ENCODE data around the gene TMEM63B.
"Not testable (repeated sequence)": the region's sequence is repeated elsewhere in the genome, so short reads cannot be mapped to it uniquely, and the experiment has no call there.

TMEM63B gene

DNA sequence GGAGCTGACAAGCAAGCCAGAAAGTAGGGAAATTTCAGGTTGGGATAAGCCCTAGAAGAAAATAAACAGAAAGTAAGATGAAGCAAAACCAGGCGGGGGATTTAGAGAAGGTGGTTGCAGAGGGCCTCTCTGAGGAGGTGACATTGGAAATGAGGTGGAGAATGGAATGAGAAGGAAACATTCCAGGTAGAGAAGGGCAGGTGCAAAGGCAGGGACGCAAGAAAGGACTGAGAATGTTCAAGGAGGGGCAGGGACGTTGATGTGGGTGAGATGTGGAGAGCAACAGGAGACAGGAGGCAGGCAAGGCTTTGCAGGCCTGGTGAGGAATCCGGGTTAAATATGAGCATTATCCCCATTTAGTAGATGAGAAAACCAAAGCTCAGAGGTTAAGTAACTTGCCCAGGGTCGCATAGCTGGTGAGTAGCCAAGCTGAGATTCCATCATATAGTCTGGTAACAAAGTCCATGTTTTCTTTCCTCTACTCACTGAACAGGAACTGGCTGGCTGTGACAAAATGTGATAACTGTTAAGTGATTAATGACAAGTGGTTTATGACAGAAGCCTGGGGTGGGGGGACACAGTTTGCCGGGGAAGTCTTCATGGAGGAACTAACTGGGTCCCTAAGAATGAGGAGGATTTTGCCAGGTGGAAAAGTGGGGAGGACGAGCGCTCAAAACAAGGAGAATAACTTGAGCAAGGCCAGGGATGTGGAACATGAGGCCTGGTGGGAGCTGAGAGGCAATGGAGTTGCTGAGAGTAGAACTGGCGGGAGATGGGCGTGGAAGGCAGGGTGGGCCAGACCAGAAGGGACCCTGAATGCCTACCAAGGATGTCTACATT is 32.7 kb upstream of the TMEM63B start:
- no peak for DNase-seq

- not testable (repeated sequence) for DNase-seq
These were observed 32.1 kb upstream of the TMEM63B start for GRCh38 chr6:44095243-44095623.

DNA sequence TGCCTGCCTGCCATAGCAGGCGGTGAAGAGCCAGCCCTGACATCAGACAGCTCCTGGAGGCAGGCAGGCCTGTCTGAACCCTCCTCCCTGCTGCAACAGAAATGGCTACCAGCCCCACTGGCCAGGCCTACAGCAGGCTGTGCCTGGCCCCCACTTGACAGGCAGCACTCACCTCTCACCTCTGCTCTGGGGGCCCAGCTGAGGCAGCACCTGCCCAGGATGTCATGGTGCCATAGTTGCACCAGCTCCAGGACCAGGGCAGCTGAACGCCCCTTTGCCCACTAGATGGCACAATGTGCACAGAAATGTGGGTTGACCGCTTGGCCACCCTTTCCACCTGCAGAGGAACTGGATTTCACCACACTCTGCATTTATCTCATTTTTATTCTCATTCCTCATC is 30.7 kb upstream of the TMEM63B start:
- peak; percentile 48 for DNase-seq

DNA sequence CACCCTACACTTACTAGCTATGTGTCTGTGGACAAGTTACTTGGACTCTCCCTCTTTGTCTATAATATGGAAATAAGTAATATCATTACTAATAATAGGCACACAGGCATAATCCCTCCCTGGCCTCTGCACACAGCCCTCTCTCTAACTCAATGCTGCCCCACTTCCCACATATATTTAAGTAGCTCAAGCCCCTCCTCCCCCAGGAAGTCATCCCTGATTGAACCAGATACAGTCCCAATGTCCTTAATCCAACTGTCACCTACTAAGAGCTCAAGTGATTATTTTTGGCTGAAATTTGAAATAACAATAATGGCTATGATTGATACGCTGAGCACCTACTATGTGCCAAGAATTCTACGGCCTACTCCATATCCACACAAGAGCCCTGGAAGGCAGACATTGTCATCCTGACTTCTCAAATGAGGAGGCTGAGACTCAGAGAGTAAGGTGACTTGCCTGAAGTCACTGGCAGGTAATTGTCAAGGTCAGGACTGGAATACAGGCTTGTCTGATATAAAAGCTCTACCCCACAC is 29.5 kb upstream of the TMEM63B start:
- no peak for DNase-seq

DNA sequence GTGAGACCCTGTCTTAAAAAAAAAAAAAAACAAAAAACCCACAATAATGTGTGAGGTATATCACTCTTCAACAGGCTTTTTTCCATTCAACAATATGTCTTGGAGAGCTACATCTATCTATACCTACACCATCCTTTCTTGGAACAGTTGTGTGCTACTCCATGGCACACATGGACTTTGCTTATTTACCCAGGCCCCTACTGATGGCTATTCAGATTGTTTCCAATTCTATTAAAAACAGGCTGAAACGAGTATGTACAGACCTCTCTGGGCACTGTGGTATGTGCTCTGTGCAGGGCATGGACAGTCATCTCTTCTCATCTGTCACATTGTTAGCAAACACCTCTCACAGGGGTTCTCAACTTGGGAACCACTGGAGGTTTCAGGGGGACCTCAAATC is 28.2 kb upstream of the TMEM63B start:
- no peak for DNase-seq

DNA sequence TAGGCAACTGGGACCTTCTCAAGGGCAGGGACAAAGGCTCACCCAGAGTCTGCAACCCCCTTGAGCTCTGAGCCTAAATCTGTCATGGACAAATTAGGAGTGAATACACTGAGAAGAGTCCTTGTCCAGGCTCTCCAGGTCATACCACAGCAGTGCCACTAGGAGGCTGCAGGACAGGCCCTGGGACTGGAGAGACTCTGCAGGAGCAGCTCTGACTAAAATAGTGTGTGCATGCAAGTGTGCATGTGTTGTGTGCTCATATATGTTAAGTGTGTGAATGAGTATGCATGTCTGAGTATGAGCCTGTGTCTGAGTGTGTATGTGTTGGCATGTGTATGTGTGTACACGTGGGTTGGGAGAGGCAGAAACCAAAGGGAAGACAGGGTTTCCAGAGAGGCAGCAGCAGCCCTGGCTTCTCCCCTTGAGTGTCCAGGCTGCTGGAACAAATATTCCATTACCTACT is 27.2 kb upstream of the TMEM63B start:
- no peak for DNase-seq

- no peak for DNase-seq
These were observed 25.5 kb upstream of the TMEM63B start for GRCh38 chr6:44101832-44102231.

GRCh38 chr6:44102527-44102926 is 24.8 kb upstream of the TMEM63B start:
- DNase-seq, result no peak

DNA sequence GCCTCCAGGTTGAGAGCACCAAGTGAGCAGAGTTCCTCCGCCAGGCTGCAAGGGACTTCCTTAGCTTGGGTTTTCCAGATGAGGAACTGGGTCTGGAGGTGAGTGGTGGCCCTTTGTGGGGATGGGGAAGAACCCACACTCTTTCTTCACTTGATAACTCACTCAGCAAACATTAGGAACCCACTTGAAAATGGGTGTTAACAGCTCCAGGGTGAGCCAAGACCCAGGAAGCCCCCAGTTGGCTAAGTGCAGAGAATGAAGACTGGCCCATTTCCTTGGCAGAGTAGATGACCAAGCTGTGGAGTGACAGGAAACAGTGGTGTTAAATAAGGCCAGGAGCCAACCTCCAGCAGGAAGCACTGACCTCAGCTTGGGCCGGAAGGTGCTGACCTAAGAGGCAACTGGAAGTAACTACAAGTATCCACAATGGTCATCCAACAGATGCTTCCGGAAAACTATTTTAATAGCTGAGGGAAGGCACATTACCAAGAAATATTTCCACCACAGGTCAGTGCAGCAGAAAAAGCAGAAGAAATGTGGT is 22.8 kb upstream of the TMEM63B start:
- no peak for DNase-seq

- DNase-seq, result no peak
These were observed 22.2 kb upstream of the TMEM63B start for GRCh38 chr6:44105146-44105545.

DNA sequence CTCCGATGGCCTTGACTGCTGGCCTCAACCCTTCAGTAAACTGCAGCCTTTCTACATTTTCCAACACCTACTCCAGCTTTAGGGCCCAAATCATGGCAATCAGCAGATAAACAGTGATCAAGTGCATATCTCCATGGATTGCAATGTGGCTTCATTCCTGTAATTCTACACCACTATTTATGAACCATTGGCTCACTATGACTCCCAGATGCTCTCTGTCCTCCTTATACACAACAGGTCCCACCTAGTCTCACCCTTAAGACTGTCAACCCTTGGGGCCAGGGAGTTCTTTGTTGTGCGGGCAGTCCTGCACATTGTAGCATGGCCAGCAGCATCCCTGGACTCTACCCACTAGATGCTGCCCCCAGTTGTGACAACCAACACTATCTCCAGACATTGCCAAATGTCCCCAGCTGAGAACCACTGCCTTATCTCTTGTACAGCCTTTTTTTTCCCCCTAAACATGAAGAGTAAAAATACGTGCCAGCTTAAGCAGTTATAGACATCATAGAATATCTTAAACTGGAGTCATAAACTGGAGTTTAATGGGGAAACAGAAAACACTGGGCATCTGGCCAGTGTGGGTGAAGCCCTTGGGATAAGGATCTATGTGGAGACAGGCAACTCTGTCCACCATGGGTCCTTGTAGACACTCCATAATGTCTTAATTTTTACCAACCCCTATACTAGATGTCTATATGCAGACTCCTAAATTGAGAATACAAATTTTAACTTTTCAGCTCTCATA is 21.2 kb upstream of the TMEM63B start:
- DNase-seq, result no peak

GRCh38 chr6:44107017-44107416 is 20.3 kb upstream of the TMEM63B start:
- no peak for DNase-seq

- DNase-seq, result no peak
These were observed 18.9 kb upstream of the TMEM63B start for GRCh38 chr6:44108471-44108870.

GRCh38 chr6:44109212-44109611 is 18.1 kb upstream of the TMEM63B start:
- DNase-seq, result no peak

GRCh38 chr6:44110005-44110676 is 17.2 kb upstream of the TMEM63B start:
- DNase-seq, result no peak

GRCh38 chr6:44110966-44111365 is 16.4 kb upstream of the TMEM63B start:
- DNase-seq, result no peak

DNA sequence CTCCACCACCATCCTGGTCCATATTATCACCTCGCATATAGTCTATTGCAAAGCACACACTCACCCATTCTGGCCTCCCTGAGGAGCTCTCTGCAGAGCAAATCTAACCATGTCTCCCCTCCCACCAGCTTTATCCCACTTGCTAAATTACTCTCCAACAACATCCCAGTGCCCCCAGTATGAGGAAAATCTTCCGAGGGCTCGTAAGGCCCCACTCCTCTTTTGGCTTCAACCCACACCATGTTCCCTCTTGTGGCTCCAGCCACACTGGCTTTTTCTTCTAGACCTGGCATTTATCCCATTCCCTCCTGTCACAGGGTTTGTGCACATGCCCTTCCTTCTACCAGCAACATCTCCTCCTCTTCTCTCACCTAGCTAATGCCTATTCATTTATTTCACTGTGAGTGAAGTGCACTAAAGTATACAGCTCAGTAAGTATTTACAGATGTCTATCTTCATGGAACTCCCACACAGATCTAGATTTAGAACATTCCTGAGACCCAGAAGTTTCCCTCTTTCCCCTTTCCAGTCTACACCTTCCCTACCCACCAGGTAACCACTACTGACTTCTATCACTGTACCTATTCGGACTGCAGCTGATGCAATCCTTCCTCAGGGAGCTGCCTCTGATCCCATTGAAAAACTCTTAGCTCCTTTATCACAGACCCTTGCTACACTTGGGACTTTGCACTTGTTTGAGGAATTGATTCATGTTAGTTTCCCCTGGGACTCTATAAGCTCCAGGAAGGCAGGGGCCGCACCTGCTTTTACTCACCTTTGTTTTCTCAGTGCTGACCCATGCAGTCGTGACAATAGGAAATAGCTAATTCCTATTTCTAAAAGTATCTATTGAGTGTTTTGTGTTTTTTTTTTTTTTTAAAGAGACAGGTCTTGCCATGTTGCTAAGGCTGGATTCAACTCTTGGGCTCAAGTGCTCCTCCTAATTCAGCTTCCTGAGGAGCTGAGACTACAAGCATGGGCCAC is 15.6 kb upstream of the TMEM63B start:
- no peak for DNase-seq

GRCh38 chr6:44113414-44113813 is 13.9 kb upstream of the TMEM63B start:
- no peak for DNase-seq

GRCh38 chr6:44115866-44116265 is 11.5 kb upstream of the TMEM63B start:
- DNase-seq, result no peak

DNA sequence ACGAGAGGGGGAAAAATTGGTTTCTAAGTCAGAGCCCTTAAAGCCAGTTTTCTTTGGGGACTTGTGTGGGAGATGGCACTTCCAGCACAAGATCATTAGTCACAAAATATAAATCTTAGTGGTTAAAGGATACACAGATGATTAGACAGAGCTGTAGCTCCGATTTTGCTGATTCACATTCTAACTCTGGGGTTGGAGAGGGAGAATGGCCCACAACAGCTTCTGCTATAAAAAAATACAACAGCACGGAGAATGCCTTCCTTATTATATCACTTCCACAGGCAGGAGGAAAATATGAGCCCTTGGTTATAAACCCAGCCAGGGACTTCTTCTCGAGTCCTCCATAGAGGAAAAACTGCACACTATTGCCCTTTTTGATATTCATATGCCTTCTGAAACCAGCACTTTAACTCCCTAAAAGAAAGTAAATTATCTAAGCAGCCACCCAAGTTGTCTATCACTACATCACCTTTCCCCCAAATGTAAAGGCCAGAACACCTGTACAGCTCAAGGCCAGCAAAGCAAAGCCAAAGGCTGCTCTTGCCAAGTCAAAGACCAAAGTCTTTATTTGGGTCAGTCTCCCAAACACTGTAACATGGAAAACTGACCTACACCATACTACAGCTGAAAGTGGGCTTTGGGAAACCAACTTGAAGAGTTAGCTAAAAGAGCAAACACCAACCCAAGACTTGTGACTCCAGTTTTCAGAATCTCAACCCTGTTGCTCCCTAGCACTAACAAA is 10.5 kb upstream of the TMEM63B start:
- DNase-seq, result no peak
